Body of pancreas (tissue), 4 donors: Measurements from ENCODE around the gene PGF.

Source experiments
- CTCF ChIP-seq, 7 experiments: fragments of 450-650 bp in 4 of 7; fragments of 200-600 bp in 3 of 7; sonication (generic) in 3 of 7; IDR thresholded peaks; one replicate each; pipeline ENCODE4 v1.5.1; 2016 to 2019; ENCODE audit warnings: antibody characterized with exemption in 7 of 7
- POLR2A ChIP-seq, 3 donors: fragments of 450-650 bp; IDR thresholded peaks; one replicate each; pipeline ENCODE4 v1.6.1; 2016; ENCODE audit warnings: antibody characterized with exemption in 3 of 3, mild to moderate bottlenecking in 2 of 3

GRCh38 chr14:74906925-74907521 is 48.4 kb downstream of the PGF start:
- TF ChIP-seq CTCF (IDR thresholded peaks at IDR 0.05) (peak in 2 of 7 experiments; percentile 4 to 11), POLR2A (IDR thresholded peaks at IDR 0.05) (no peak)
